Epithelial cell of proximal tubule (primary cell): ENCODE results near the gene ADORA3. TPM values are rescaled to one million over a fixed set of nuclear protein-coding genes. Genes with fewer than 3 reads are reported as not detected.

ENCODE experiments used
- DNase-seq: peaks from one replicate; pipeline ENCODE4 v3.0.0-alpha.2; 2011; ENCODE audit warnings: low read depth
- H3K4me3 ChIP-seq: 2 replicates; pipeline ENCODE4 v1.5.1; 2011; ENCODE audit warnings: low read depth, mild to moderate bottlenecking, low read length
- CTCF ChIP-seq: conservative IDR thresholded peaks from 2 replicates; pipeline ENCODE4 v1.5.1; 2012; ENCODE audit warnings: low read depth, mild to moderate bottlenecking, low read length
- total RNA-seq: library from RNA; depleted of rRNA; stranded (reverse); fragments of >200 nt; gene quantifications from 2 replicates; pipeline ENCODE4 v1.2.3, GENCODE V29; 2015

ADORA3 gene
- total RNA-seq, 1 donor from 2014 or later = not detected

- H3K4me3 ChIP-seq = peak overlapping the region; percentile 42
- DNase-seq = peak; percentile 31
These were observed 4.2 kb upstream of the ADORA3 start for GRCh38 chr1:111507411-111508201.

GRCh38 chr1:111506561-111506960 lies 3.1 kb upstream of the ADORA3 start:
- H3K4me3 ChIP-seq = no peak overlapping the region
- DNase-seq = no peak
- TF ChIP-seq CTCF = no peak

More at GRCh38 chr1:111507411-111508201, 4.2 kb upstream of the ADORA3 start:
- TF ChIP-seq CTCF = peak; percentile 30

GRCh38 chr1:111505641-111506119 lies 2.2 kb upstream of the ADORA3 start:
- H3K4me3 ChIP-seq = no peak overlapping the region
- DNase-seq = no peak
- no peak for TF ChIP-seq CTCF

GRCh38 chr1:111504097-111504496 lies 664 bp upstream of the ADORA3 start:
- H3K4me3 ChIP-seq = no peak overlapping the region
- TF ChIP-seq CTCF = no peak
- DNase-seq = no peak

- no peak overlapping the region for H3K4me3 ChIP-seq
- TF ChIP-seq CTCF = no peak
- DNase-seq = no peak
These were observed 1.8 kb downstream of the ADORA3 start for GRCh38 chr1:111501645-111502044.

- DNase-seq = no peak
- TF ChIP-seq CTCF = no peak
- H3K4me3 ChIP-seq = no peak overlapping the region
These were observed 4.2 kb downstream of the ADORA3 start for GRCh38 chr1:111499026-111499785.
